NOMO-1 treated with dmso at 0.1 percent for 144 hours (cell line): ENCODE measurements around the gene FSTL4.
A peak's percentile ranks its signal among the peaks of the same experiment; 100 is the strongest.

ENCODE experiments used
- DNase-seq: peaks from one replicate; lab custom pipeline; 2025; ENCODE audit not compliant: unreplicated experiment; lab: John Stamatoyannopoulos, UW

Gene FSTL4

GRCh38 chr5:133433641-133434040, 178.7 kb downstream of the FSTL4 start:
- no peak for DNase-seq

- DNase-seq = no peak
These were observed 179.3 kb downstream of the FSTL4 start for GRCh38 chr5:133432956-133433532.

- no peak for DNase-seq
These were observed 180.9 kb downstream of the FSTL4 start for GRCh38 chr5:133431326-133431865.

- no peak for DNase-seq
These were observed 182.2 kb downstream of the FSTL4 start for GRCh38 chr5:133430095-133430494.

GRCh38 chr5:133429046-133429445, 183.3 kb downstream of the FSTL4 start:
- DNase-seq = no peak

GRCh38 chr5:133428072-133428660, 184.2 kb downstream of the FSTL4 start:
- DNase-seq = no peak

- DNase-seq = no peak
These were observed 185.1 kb downstream of the FSTL4 start for GRCh38 chr5:133427121-133427777.

GRCh38 chr5:133426264-133426663, 186.1 kb downstream of the FSTL4 start:
- no peak for DNase-seq

GRCh38 chr5:133425764-133426163, 186.6 kb downstream of the FSTL4 start:
- no peak for DNase-seq

GRCh38 chr5:133425222-133425621, 187.1 kb downstream of the FSTL4 start:
- DNase-seq = no peak

GRCh38 chr5:133423618-133424282, 188.6 kb downstream of the FSTL4 start:
- peak; percentile 63 for DNase-seq

- no peak for DNase-seq
These were observed 189.2 kb downstream of the FSTL4 start for GRCh38 chr5:133423011-133423617.

- no peak for DNase-seq
These were observed 190.5 kb downstream of the FSTL4 start for GRCh38 chr5:133421806-133422205.

- peak; percentile 2 for DNase-seq
These were observed 190.9 kb downstream of the FSTL4 start for GRCh38 chr5:133421394-133421793.

GRCh38 chr5:133420440-133421301, 191.7 kb downstream of the FSTL4 start:
- no peak for DNase-seq

- no peak for DNase-seq
These were observed 196.4 kb downstream of the FSTL4 start for GRCh38 chr5:133415906-133416305.

GRCh38 chr5:133415506-133415905, 196.8 kb downstream of the FSTL4 start:
- no peak for DNase-seq

GRCh38 chr5:133412661-133413060, 199.7 kb downstream of the FSTL4 start:
- DNase-seq = no peak

- no peak for DNase-seq
These were observed 202.0 kb downstream of the FSTL4 start for GRCh38 chr5:133410335-133410828.

GRCh38 chr5:133409210-133409674, 203.1 kb downstream of the FSTL4 start:
- no peak for DNase-seq
